Neural cell (in vitro differentiated cells): ENCODE data around the gene WBP1. TPM values are rescaled to one million over a fixed set of nuclear protein-coding genes. Genes with fewer than 3 reads are reported as not detected.

Experiments
- H2AFZ ChIP-seq: fragments of 200-600, 300-800 bp; sonication (generic), shearing (Covaris generic); 2 replicates; pipeline ENCODE4 v1.6.0; 2014; ENCODE audit warnings: low read depth, mild to moderate bottlenecking, antibody characterized with exemption, low read length, moderate library complexity
- H3F3A ChIP-seq: fragments of 200-600 bp; shearing (Covaris generic); 2 replicates; pipeline ENCODE4 v1.6.1; 2016; ENCODE audit warnings: mild to moderate bottlenecking, moderate library complexity, mixed read lengths, antibody characterized with exemption, low read length; ENCODE audit not compliant: insufficient read depth, poor library complexity, severe bottlenecking
- H3K27ac ChIP-seq: fragments of 200-600, 300-800 bp; sonication (generic), shearing (Covaris generic); 2 replicates; pipeline ENCODE4 v1.5.1; 2014; ENCODE audit warnings: mild to moderate bottlenecking, low read length, moderate library complexity
- H3K27me3 ChIP-seq: fragments of 300-800, 200-600 bp; sonication (generic), shearing (Covaris generic); 2 replicates; pipeline ENCODE4 v1.6.0; 2014; ENCODE audit warnings: mild to moderate bottlenecking, low read depth, low read length, moderate library complexity; ENCODE audit not compliant: insufficient read depth
- H3K36me3 ChIP-seq: fragments of 300-800, 200-600 bp; sonication (generic), shearing (Covaris generic); 2 replicates; pipeline ENCODE4 v1.5.1; 2014; ENCODE audit warnings: mild to moderate bottlenecking, antibody characterized with exemption, low read length, moderate library complexity; ENCODE audit not compliant: insufficient read depth
- H3K4me2 ChIP-seq: fragments of 300-800, 200-600 bp; sonication (generic), shearing (Covaris generic); 2 replicates; pipeline ENCODE4 v1.6.0; 2014; ENCODE audit warnings: mild to moderate bottlenecking, low read length
- H3K4me3 ChIP-seq: fragments of 300-800, 200-600 bp; sonication (generic), shearing (Covaris generic); 2 replicates; pipeline ENCODE4 v1.5.1; 2014; ENCODE audit warnings: mild to moderate bottlenecking, low read length, moderate library complexity
- H3K79me2 ChIP-seq: fragments of 200-600 bp; shearing (Covaris generic); replicated peaks from 2 replicates; pipeline ENCODE4 v1.6.0; 2014; ENCODE audit warnings: mild to moderate bottlenecking, low read length, moderate library complexity; ENCODE audit not compliant: insufficient read depth
- H3K9ac ChIP-seq: fragments of 300-800, 200-600 bp; sonication (generic), shearing (Covaris generic); 2 replicates; pipeline ENCODE4 v1.6.1; 2016; ENCODE audit warnings: mild to moderate bottlenecking, low read length, mixed read lengths
- H3K9me2 ChIP-seq: fragments of 200-600 bp; shearing (Covaris generic); 2 replicates; pipeline ENCODE4 v1.6.1; 2016; ENCODE audit warnings: mild to moderate bottlenecking, low read length, mixed read lengths; ENCODE audit not compliant: insufficient read depth
- H3K9me3 ChIP-seq: fragments of 200-600, 300-800 bp; sonication (generic), shearing (Covaris generic); 2 replicates; pipeline ENCODE4 v1.6.1; 2016; ENCODE audit warnings: mild to moderate bottlenecking, mixed run types, low read length, moderate library complexity, mixed read lengths
- H4K20me1 ChIP-seq: fragments of 200-600 bp; shearing (Covaris generic); 2 replicates; pipeline ENCODE4 v1.6.1; 2016; ENCODE audit warnings: mild to moderate bottlenecking, mixed run types; ENCODE audit not compliant: insufficient read depth
- CTCF ChIP-seq: fragments of 450-650 bp; IDR thresholded peaks from 2 replicates; pipeline ENCODE4 v1.5.1; 2014; ENCODE audit warnings: antibody characterized with exemption, mild to moderate bottlenecking, moderate library complexity; ENCODE audit not compliant: poor library complexity, severe bottlenecking
- EP300 ChIP-seq: fragments of 450-650 bp; conservative IDR thresholded peaks from 2 replicates; pipeline ENCODE4 v1.6.1; 2014; ENCODE audit warnings: antibody characterized with exemption, mild to moderate bottlenecking, moderate library complexity; ENCODE audit not compliant: poor library complexity, severe bottlenecking
- EZH2 ChIP-seq: fragments of 200-600, 300-800 bp; shearing (Covaris generic), sonication (generic); IDR thresholded peaks from 2 replicates; pipeline ENCODE4 v1.6.1; 2014; ENCODE audit warnings: antibody characterized with exemption, low read length, borderline replicate concordance, mild to moderate bottlenecking; ENCODE audit not compliant: insufficient read depth, poor library complexity, severe bottlenecking
- MXI1 ChIP-seq: fragments of 450-650 bp; conservative IDR thresholded peaks from 2 replicates; pipeline ENCODE4 v1.6.1; 2014; ENCODE audit warnings: antibody characterized with exemption, mild to moderate bottlenecking; ENCODE audit not compliant: poor library complexity, severe bottlenecking
- POLR2AphosphoS5 ChIP-seq: IDR thresholded peaks from 2 replicates; pipeline ENCODE4 v1.6.1; 2012
- RAD21 ChIP-seq: fragments of 450-650 bp; conservative IDR thresholded peaks from 2 replicates; pipeline ENCODE4 v1.6.1; 2014; ENCODE audit warnings: antibody characterized with exemption, mild to moderate bottlenecking, moderate library complexity
- REST ChIP-seq: IDR thresholded peaks from 2 replicates; pipeline ENCODE4 v1.6.1; 2012; ENCODE audit warnings: borderline replicate concordance
- SMC3 ChIP-seq: fragments of 450-650 bp; conservative IDR thresholded peaks from 2 replicates; pipeline ENCODE4 v1.6.1; 2014; ENCODE audit warnings: antibody characterized with exemption, mild to moderate bottlenecking, moderate library complexity; ENCODE audit not compliant: poor library complexity
- TAF1 ChIP-seq: IDR thresholded peaks from 2 replicates; pipeline ENCODE4 v1.6.1; 2012; ENCODE audit warnings: low read depth
- polyA plus RNA-seq: library from polyadenylated mRNA; depleted of rRNA; stranded (reverse); fragments of >200 nt; gene quantifications from 2 replicates; pipeline ENCODE4 v1.2.3, GENCODE V29; 2014

WBP1 gene
- polyA plus RNA-seq, 1 donor from 2014 or later: 220 TPM

GRCh38 chr2:74493546-74493945, 35.3 kb downstream of the WBP1 start:
- Histone ChIP-seq H3K4me3 (no peak overlapping the region), H3K27me3 (peaks cover 27% of the 10 kb centered on the region), H3K9me3 (no peaks in the 10 kb centered on the region), H3F3A (no peaks in the 10 kb centered on the region), H3K36me3 (no peaks in the 10 kb centered on the region), H4K20me1 (no peaks in the 10 kb centered on the region), H3K9me2 (no peaks in the 10 kb centered on the region), H3K4me2 (no peak overlapping the region), H3K79me2 (no peaks in the 10 kb centered on the region), H2AFZ (no peak overlapping the region), H3K27ac (no peak overlapping the region), H3K9ac (no peak overlapping the region)
- no peak for TF ChIP-seq RAD21
- TF ChIP-seq EP300: no peak
- no peak for TF ChIP-seq MXI1
- no peak for TF ChIP-seq TAF1
- TF ChIP-seq EZH2: no peak
- TF ChIP-seq POLR2AphosphoS5: no peak
- TF ChIP-seq REST: no peak
- TF ChIP-seq SMC3: no peak
- TF ChIP-seq CTCF: no peak

GRCh38 chr2:74495440-74495839, 37.2 kb downstream of the WBP1 start:
- Histone ChIP-seq H3K36me3 (no peaks in the 10 kb centered on the region), H4K20me1 (no peaks in the 10 kb centered on the region), H3F3A (no peaks in the 10 kb centered on the region), H3K27ac (no peak overlapping the region), H3K27me3 (peaks cover 46% of the 10 kb centered on the region), H2AFZ (no peak overlapping the region), H3K9me2 (no peaks in the 10 kb centered on the region), H3K79me2 (no peaks in the 10 kb centered on the region), H3K4me3 (no peak overlapping the region), H3K4me2 (no peak overlapping the region), H3K9ac (no peak overlapping the region), H3K9me3 (no peaks in the 10 kb centered on the region)
- TF ChIP-seq EP300: no peak
- no peak for TF ChIP-seq MXI1
- no peak for TF ChIP-seq SMC3
- no peak for TF ChIP-seq REST
- no peak for TF ChIP-seq TAF1
- TF ChIP-seq EZH2: no peak
